Nasal cavity respiratory epithelium epithelial cell of viscerocranial mucosa (primary cell): ENCODE data around the gene PPP1R2C. TPM values are rescaled to one million over a fixed set of nuclear protein-coding genes. Genes with fewer than 3 reads are reported as not detected.

Experiments used
- total RNA-seq: library from RNA; depleted of rRNA; stranded (reverse); fragments of >200 nt; gene quantifications from 2 replicates; pipeline ENCODE4 v1.2.3, GENCODE V29; 2014

The PPP1R2C gene
- total RNA-seq, result not detected in 2 replicates

GRCh38 chrX:42778096-42778495 is at the start of gene PPP1R2C:
TSS of gene PPP1R2C (minus strand) at chrX:42778163. CDS start at chrX:42778079, 84 bp downstream.

